GM12874 (cell line): ENCODE results near the gene LFNG.

ENCODE experiments used
- TF ChIP-seq, protein P1 (sequence below): IDR thresholded peaks from 2 replicates; pipeline ENCODE4 v1.5.1; 2011; ENCODE audit warnings: low read depth, mild to moderate bottlenecking, control low read depth, low read length, moderate library complexity; ENCODE audit not compliant: insufficient read depth

The LFNG gene

DNA sequence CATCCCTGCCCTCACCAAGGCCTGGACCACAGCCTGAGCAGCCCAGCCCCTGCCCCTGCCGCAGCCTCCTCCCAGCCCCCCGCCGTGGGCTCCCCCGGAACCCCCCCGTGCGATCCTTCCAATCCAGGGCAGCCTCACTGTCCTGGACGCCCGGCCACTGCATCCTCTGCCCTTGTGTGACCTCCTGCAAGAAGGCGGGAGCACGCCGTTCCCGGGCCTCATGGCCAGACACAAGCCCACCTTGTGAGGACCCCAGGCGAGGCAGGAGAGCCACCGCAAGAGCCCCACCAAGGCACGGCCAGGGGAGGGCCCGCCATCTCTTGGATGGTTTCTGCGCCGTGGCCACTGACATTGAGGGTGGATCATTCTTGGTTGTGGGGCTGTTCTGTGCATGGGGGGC lies 7.8 kb upstream of the LFNG start:
- TF ChIP-seq, protein P1, sequence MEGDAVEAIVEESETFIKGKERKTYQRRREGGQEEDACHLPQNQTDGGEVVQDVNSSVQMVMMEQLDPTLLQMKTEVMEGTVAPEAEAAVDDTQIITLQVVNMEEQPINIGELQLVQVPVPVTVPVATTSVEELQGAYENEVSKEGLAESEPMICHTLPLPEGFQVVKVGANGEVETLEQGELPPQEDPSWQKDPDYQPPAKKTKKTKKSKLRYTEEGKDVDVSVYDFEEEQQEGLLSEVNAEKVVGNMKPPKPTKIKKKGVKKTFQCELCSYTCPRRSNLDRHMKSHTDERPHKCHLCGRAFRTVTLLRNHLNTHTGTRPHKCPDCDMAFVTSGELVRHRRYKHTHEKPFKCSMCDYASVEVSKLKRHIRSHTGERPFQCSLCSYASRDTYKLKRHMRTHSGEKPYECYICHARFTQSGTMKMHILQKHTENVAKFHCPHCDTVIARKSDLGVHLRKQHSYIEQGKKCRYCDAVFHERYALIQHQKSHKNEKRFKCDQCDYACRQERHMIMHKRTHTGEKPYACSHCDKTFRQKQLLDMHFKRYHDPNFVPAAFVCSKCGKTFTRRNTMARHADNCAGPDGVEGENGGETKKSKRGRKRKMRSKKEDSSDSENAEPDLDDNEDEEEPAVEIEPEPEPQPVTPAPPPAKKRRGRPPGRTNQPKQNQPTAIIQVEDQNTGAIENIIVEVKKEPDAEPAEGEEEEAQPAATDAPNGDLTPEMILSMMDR, result no peak

DNA sequence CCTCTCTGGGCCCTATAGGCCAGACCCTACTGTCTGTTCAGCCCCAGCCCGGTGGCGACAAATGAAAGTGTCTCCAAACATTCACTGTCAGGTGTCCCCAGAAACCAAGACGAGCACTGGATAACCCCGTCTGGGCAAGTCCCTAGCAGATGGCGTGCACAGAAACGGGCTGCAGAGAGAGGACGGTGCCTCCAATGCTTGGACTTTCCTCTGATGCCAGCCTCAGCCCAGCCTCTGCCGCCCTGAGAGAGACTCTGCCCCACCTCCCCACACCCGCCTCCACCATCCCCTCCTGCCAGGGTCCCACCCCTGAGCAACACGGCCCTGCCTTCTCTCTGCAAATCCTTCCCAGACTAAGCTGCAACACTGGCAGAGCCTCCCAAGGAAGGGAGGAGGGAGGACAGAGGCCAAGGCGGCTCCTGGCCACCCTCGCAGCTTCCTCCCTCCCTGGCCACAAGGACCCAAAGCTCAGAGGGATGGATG lies 7.4 kb upstream of the LFNG start:
- TF ChIP-seq, protein P1, result no peak

DNA sequence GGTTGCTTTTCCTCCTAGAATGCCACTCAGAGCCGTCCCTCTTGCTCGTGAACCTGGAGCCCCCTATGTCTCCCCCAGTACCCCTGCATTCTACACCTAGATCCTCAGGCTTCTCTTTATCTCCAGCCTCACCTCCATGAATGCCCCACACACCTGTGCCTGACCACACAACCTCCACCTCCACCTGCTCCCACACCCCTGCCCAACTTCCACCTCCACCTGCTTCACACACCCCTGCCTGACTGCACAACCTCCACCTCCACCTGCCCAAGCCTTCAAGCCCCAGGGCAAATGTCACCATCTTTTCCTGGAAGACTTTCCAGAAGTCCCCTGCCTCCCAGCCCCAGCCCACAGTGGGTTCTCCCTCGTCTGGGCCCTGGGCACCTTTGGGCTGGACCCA lies 6.9 kb upstream of the LFNG start:
- TF ChIP-seq, protein P1, result no peak

DNA sequence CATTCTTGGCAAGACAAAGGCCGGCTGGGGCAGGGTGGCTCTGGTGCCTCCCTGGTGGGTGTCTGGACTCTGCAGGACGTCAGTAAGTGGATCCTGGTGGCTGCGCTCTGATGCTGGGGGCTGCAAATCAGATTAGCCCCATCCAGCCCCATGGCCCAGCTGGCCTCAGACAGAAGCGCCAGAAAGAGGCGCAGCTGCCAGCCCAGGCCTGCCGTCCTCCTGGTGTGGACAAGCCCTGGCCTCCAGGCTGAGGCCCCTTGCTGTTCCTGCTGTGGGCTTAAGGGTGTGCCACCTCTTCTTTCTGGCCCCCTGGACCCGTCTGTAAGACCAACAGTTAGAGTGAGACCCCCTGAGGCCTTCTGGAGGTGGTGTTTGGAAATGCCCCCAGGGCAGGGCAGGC lies 5.9 kb upstream of the LFNG start:
- TF ChIP-seq, protein P1, result no peak

DNA sequence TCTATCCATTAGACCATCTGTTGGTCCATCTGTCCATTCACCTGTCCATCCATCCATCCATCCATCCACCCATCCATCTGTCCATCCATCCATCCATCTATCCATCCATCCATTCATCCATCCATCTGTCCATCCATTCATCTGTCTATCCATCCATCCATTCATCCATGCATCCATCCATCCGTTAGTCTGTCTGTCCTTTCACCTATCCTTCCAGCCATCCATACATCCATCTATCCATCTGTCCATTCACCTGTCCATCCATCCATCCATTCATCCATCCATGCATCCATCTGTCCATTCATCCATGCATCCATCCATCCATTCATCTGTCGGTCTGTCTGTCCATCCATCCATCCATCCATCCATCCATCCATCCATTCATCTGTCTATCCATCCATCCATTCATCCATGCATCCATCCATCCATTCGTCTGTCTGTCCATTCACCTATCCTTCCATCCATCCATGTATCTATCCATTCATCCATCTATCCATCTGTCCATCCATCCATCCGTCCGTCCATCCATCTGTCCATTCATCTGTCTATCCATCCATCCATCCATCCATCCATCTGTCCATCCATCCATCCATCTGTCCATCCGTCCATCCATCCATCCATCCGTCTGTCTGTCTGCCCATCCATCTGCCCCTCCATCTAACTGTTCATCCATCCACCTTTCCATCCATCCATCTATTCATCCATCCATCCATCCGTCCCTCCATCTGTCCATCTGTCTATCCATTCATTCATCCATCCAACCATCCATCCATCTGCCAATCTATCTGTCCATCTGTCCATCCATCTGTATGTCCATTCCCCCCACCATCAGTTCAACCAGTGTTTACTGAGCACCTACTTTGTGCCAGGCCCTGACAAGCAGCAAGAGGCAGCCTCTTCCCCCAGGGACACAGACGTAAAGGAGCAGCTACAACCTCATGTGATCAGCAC lies 4.8 kb upstream of the LFNG start:
- TF ChIP-seq, protein P1, result no peak

DNA sequence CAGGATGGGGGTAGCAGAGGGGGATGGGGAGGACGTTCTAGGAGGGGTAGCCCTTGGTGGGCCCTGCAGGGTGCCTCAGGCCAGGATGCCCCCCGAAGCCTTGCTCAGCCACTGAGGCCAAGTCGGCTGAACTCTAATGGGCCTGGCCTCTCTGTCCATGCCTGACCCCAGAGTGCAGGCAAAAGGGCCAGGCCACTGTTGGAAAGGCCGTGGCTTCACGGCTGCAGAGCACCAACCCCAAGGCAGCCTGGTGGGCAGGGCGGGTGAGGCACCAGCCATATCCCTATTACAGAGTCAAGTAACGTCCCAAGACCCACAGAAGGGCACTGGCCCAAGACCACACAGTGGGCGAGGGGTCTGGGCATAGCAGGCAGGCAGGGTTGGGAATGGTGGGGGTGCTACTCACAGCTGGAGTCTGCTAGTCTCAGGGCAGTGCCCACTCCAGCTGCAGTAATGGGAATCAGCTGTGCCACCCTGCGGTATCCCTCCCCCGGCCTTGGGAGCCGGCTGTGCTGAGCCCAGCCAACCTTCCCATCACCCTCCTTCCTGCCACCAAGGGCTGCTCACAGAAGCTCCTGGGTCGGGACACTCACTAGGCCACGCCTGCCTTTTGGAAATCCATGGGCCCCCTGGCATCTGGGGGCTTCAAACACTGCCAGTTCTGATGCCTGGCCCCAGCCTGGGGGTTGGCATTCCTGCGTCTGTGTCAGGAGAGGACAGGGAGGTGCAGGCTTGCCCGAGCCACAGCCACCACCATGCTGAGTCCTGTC lies 4.0 kb upstream of the LFNG start:
- TF ChIP-seq, protein P1, result no peak

DNA sequence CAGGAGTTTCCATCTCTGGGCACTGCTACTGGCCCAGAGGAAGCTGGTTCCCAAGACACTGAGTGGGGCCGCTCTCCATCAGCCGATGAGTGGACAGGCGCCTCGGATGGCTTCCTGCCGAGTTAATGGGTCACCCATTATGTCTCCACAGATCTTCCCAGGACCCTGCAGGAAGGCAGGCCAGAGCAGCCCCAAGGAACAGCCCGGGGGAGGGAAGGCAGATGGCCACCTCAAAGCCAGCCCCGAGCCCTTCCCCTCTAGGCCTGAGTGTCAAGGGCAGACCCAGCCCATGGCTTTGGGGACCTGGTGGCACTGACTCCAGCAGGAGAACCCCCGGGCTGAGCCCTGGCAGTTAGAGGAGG lies 3.4 kb upstream of the LFNG start:
- TF ChIP-seq, protein P1, result no peak
